HT-29 (cell line): ENCODE measurements around the gene NCOA3. TPM values are rescaled to one million over a fixed set of nuclear protein-coding genes. Genes with fewer than 3 reads are reported as not detected.
A peak's percentile ranks its signal among the peaks of the same experiment; 100 is the strongest.
"Not testable (repeated sequence)": the region's sequence is repeated elsewhere in the genome, so short reads cannot be mapped to it uniquely, and the experiment has no call there.

Experiments
- DNase-seq: peaks from one replicate; pipeline ENCODE4 v3.0.0-alpha.2; 2015; ENCODE audit warnings: low spot score
- total RNA-seq: library from RNA; depleted of rRNA; stranded (reverse); fragments of >200 nt; shearing (Covaris generic); gene quantifications from 2 replicates; pipeline ENCODE4 v1.2.3, GENCODE V29; 2014

Gene NCOA3
- total RNA-seq, 1 experiment from 2014 or later: 14.9 TPM

DNA sequence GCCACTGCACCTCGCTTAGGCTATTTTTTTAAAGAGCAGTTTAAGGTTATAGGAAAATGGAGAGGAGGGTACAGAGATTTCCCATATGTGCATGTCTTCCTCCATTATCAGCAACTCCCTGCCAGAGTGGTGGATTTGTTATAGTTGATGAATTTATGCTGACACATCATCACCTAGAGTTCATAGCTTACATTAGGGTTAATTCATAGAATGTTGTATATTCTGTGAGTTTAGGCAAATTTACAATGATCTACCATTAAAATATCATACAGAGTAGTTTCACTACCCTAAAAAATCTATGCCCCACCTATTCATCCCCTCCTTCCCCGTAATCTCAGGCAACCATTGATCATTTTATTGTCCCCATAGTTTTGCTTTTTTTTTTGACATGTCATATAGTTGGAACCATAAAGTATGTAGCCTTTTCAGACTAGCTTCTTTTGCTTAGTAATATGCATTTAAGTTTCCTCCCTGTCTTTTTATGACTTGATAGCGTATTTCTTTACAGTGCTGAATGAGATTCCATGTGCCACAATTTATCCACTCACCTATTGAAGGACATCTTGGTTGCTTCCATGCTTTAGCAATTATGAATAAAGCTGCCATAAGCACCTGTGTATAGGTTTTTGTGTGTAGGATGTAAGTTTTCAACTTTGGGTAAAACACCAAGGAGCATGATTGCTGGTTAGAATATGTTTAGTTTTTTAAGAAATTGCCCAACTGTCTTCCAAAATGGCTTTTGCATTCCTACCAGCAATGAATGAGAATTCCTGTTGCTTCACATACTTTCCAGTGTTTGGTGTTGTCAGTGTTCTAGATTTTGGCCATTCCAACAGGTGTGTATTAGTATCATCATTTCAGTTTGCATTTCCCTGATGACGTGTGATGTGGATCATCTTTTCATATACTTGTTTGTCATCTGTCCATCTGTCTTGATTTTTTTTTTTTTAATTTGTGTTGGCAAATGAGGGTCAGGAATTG, 60.2 kb downstream of the NCOA3 start:
- no peak for DNase-seq

DNA sequence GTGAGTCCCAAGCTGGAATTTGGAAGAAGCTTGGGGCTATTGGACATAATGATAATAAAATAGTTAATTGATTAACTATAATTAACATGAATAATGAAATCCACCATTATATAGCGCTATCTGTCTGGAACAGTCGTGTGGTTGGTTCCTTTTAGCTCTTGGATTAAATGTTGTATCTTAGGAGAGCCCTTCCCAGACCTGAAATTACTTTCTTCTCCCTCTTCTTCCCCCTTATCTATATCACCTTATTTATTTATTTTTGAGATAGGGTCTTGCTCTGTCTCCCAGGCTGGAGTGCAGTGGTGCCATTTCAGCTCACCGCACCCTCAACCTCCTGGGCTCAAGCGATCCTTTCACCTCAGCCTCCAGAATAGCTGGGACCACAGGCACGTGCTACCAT, 64.6 kb downstream of the NCOA3 start:
- DNase-seq: no peak

DNA sequence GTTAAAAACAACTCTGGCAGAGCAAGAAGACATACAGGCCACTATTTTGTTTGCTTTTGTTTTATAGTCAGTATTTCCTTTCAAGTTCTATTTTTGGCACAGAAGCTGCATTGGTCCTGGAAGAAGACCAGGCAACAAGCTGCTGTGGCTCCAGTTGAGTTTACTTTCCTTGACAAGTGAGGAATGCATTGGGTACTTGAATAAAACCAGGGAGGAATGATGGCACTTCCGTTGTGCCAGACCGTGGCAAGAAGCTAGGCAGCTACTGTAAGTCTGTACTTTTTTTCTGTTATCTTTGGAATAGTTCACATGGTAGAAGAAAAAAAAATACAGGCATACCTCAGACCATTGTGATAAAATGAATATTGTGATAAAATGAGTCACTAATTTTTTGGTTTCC, 66.3 kb downstream of the NCOA3 start:
- DNase-seq: peak; percentile 84

DNA sequence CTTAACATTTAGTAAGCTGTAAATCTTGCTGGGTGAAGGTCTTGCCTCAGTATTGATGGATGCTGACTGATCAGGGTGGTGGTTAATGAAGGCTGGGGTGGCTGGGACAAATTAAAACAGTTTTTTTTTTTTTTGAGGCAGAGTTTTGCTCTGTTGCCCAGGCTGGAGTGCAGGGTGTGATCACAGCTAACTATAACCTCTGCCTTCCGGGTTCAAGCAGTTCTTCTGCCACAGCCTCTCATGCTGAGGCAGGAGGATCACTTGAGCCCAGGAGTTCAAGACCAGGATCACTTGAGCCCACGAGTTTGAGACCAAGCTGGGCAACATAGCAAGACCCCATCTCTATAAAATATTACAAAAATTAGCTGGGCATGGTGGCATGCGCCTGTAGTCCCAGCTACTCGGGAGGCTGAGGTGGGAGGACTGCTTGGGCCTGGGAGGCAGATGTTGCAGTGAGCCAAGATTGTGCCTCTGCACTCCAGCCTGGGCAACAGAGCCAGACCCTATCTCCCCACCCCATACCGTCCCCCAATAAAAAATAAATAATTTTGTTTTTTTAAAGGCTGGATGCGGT, 67.2 kb downstream of the NCOA3 start:
- DNase-seq: no peak

DNA sequence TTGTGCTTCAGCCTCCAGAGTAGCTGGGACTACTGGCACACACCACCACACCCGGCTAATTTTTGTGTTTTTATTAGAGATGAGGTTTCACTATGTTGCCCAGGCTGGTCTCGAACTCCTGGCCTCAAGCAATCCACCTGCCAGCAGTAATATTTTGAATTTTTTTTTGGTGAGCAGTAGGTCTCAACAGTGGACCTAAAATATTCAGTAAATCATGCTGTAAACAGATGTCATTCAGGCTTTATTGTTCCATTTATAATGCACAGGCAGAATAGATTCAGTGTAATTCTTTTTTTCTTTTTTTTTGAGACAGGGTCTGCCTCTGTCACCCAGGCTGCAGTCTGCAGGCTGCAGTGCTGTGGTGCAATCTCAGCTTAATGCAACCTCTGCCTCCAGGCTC, 69.7 kb downstream of the NCOA3 start:
- DNase-seq: no peak

DNA sequence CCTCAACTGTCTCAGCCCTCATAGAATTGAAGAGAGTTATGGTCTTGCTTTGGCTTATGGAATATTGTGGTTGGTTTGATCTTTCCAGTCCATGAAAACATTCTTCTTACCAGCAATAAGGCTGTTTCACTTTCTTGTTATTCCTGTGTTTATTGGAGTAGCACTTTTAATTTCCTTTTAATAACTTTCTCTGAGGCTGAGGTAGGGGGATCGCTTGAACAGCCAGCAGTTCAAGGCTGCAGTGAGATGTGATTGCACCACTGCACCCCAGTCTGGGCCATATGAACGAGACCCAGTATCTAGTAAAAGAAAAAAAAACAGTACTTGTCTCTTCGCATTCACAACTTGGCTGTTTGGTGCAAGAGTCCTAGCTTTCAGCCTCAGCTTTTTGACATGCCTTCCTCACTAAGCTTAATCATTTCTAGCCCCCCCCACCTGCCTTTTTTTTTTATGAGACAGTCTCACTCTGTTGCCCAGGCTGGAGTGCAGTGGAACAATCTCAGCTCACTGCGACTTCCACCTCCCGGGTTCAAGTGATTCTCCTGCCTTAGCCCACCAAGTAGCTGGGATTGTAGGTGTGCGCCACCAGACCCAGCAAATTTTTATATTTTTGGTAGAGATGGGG, 70.5 kb downstream of the NCOA3 start:
- DNase-seq: no peak

DNA sequence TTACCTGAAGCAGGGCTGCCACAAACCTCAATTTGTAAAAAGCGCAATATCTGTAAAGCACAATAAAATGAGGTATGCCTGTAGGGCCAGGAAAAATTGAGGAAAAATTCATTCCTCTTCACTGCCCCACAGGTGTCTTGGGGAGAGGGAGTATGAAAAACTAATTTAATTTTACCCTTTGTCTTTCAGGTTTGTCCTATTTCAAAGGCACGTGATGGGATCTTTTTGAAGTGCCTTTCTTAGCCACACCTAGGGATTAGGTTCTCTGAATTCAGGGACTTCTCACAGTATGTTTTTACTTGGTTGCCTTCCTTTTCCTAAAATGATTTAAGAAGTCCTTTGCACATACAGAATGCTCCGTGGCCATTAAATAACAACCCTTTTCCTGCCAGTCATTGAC, 71.9 kb downstream of the NCOA3 start:
- DNase-seq: no peak

DNA sequence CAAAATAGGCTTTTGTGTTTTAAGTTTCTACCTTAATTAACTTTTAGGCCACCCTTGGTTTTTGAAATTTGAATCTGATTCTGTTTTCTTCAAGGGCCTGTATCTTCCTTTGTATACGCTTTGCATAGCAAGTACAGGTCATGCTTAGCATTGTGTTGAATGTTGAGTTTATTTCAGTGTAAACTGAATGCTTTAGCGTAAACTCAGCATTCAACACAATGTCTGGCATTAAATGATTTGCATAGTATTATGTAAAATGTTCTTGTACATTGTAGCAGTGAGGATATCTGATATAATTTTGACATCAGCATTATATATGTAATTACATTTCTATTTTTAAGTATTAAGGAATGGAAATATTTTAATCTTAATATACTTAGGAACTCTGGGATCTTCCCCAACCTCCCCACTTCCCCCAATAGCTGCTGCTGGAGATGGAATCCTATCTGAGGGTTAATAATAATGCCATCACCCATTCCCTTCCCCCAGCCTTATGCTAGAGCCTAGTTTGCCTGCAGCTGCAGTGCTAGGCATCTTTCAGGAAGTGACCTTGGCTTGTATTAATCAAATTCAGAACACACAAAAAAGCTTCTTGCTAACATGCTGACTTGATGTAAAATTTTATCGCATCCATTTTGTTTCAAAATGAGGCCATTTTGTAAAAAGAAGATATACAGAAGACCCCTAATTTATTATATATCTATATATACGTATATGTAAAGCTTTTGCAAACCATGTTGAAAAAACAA, 73.1 kb downstream of the NCOA3 start:
- peak; percentile 60 for DNase-seq

DNA sequence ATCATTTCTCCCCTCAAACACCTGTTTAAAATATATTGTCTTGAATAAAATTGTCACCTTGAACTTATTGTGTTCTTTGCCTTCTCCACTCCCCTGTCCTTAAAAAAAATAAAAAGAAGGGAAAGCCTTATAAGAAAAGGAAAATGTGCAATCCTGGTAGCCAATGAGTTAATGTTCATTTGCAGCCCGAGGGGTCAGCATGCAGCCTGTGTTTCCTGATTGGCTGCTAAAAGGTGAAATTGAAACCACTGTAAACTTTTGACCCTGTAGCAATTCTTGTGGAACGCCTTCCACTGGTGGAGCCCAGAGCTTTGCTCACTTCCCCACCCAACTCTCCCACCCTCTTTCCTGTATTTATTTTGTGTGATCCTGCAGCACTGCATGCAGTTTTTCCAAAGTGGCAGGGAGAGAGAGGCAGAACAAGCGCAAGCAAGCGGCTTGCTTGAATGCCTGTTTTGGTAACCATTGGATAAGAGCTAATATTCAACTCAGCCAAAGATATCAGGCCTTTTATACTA, 74.9 kb downstream of the NCOA3 start:
- DNase-seq: peak; percentile 95

DNA sequence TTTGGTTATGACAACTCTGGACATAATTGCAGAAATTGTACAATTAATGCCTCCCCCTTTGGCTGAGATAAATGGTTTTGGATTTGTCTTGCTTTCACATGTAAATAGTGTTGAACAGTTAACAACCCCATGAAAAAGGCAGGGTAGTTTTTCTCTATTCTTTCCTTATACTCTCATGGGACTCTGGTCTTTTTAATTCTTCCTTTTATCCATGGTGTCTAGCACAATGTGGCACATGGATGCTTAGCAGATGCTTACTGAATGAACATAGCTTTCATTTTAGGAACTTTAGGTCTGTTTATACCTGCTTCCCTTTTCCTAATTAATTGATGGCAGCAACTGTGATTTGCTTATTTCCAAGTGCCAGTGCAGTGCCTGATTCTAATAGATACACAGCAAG, 75.6 kb downstream of the NCOA3 start:
- DNase-seq: no peak

DNA sequence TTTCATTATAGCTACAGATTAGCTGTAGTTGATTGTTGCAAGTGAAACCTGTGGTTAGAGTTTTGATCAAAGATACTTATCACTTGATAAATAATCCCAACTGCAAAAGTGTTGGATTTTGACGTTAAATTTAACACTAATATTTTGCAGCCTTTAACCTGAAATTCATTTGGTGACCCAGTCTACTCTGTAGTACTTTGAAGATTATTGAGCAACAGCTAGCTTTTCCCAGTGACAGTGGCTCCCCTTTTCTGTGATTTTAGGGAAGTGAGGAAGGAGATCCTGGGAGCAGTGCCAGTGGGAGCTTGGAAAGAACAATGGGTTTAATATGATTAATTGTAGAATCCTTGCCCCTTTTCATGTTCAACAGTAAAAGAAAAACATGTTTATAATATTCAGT, 76.9 kb downstream of the NCOA3 start:
- DNase-seq: no peak

DNA sequence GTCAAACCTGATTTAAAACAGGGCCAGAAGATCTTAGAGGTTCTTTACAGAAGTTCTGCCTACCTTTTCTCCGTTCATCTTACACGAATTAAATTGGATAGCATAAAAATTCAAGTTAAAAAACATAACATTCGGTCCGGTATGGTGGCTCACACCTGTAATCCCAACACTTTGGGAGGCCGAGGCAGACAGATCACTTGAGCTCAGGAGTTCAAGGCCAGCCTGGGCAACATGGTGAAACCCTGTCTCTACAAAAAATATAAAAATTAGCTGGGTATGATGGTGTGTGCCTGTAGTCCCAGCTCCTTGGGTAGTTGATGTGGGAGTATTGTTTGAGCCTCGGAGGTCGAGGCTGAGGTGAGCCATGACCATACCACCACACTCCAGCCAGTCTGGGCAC, 79.0 kb downstream of the NCOA3 start:
- not testable (repeated sequence) for DNase-seq

DNA sequence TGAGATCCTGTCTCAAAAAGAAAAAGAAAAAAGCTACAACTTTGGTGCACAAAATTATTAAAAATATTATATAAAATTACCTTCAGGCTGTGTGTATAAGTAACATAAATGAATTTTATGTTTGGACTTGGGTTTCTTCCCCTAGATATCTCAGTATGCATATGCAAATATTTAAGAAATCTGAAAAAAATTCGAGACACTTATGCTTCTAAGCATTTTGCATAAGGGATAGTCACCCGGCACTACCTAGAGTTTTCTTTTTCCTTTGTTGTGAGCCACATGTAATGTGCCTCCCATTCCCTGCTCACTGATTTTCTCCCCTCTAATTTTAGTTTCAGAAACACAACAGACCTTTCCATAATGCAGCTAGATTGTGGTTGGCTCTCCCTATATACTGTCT, 79.4 kb downstream of the NCOA3 start:
- DNase-seq: no peak

DNA sequence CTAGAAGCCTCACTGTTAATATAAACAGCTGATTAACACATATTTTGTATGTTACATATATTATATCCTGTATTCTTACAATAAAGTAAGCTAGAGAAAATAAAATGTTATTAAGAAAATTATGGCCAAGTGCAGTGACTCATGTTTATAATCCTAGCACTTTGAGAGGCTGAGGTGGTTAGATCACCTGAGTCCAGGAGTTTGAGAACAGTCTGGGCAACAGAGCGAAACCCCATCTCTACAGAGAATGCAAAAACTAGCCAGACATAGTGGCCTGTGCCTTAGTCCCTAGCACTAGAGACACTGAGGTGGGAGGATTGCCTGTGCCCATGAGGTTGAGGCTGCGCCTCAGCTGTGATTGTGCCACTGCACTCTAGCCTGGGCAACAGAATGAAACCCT, 81.9 kb downstream of the NCOA3 start:
- no peak for DNase-seq

DNA sequence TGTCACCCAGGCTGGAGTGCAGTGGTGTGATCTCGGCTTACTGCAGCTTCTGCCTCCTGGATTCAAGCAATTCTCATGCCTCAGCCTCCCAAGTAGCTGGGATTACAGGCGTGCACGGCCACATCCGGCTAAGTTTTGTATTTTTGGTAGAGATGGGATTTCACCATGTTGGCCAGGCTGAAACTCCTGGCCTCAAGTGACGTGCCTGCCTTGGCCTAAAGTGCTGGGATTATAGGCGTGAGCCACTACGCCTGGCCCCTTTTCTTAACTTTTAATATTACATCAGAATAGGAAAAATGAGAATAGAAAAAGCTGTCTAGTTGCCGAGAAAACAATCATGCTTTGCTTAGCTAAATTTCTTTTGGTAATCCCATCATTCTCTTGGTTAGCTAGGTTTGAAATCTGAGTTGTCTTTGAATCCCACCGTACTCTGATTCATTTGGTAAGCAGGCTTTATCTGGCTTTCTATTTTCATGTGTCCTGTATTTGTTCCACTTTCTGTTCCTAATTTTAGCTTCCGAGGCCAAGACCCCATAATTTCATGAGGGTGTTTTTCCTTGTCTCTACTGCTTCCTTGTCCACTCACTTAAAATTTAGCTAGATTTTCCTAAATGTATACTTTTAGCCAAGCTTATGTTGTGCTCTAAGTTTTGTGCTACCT, 83.5 kb downstream of the NCOA3 start:
- no peak for DNase-seq

DNA sequence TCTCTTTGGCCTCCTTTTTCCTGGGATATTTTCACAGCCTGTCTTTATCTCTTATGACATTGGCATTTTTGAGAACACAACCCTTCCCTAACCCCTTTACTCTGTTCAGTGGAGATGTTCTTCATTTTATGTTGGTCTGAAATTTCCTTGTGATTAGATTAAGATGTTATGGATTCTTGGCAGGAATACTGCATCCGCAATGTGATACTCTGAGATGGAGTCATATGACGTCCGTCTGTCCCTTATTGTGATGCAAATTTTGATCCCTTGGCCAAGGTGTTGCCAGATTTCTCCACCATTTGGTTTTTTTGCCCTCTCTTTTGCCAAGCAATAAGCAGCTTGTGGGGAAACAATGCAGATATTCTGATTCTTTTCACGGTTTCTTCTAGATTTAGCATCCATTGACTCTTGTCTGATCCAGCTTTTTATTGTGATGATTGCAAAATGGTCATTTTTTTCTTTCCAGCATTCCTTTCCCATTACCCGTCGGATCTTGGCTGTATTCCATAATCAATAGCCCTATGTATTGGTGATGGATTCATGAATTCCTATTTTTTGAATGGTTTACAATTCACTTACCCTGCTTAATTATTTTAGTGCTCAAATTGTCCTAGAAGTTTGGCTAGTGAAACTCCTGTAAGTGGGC, 85.1 kb downstream of the NCOA3 start:
- no peak for DNase-seq

DNA sequence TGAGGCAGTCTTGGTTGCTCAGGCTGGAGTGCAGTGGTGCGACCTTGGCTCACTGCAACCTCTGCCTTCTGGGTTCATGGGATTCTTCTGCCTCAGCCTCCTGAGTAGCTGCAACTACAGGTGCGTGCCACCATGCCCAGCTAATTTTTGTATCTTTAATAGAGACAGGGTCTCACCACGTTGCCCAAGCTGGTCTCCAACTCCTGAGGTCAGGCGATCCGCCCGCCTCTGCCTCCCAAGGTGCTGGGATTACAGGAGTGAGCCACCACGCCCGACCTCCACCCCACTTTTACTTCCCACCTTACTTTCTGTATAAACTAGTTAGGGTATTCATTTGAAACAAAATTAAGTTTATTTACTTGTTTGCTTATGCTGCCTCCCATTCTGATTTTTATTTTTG, 86.5 kb downstream of the NCOA3 start:
- DNase-seq: no peak

DNA sequence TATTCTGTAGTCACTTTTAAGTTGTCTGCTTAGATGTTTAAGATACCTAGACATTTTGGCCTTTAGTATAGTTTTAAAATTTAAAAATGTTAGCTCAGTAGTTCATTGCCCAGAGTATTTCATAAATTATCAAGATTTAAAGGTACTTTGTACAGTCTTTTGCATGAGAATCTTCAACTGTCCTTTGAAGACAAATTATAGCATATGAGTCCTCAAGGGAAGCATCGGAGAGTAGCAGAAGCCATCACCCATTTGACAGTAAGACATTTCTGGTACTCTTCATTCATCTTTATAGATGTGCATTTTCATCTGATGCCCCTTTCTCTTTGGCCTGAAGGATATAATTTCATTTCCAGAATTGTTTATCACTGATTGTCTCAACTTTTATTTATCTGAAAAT, 89.5 kb downstream of the NCOA3 start:
- no peak for DNase-seq

DNA sequence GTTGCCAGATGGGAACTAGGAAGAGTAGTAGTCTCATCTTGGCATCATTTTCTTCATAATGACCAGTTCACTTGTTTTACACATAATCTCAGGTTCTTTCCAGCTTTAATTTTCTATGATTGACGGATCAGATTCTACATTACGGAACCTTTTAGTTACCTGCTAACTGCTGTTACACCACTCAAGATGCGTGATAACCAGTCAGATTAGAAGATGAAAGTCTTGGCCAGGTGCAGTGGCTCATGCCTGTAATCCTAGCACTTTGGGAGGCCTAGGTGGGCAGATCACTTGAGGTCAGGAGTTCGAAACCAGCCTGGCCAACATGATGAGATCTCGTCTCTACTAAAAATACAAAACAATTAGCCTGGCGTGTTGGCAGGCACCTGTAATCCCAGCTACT, 92.5 kb downstream of the NCOA3 start:
- DNase-seq: no peak

DNA sequence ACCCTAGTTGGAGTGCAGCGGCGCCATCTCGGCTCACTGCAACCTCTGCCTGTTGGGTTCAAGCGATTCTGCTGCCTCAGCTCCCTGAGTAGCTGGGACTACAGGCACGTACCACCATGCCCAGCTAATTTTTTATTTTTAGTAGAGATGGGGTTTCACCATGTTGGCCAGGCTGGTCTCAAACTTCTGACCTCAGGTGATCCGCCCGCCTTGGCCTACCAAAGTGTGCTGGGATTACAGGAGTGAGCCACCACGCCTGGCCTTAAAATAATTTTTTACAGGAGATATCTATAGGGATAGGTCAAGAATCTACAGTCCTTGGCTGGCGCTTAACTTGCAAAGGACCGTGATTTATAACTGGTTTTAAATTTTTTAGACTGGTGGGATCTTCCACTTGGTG, 93.5 kb downstream of the NCOA3 start:
- not testable (repeated sequence) for DNase-seq
